HG03066 (cell line): Measurements from ENCODE around the gene GRIK3.

Experiments
- ATAC-seq: cut with Tn5 transposase; IDR thresholded peaks from one replicate; pipeline ENCODE4 v1.9.1; 2021; ENCODE audit warnings: low read depth; ENCODE audit not compliant: unreplicated experiment

Gene GRIK3

DNA sequence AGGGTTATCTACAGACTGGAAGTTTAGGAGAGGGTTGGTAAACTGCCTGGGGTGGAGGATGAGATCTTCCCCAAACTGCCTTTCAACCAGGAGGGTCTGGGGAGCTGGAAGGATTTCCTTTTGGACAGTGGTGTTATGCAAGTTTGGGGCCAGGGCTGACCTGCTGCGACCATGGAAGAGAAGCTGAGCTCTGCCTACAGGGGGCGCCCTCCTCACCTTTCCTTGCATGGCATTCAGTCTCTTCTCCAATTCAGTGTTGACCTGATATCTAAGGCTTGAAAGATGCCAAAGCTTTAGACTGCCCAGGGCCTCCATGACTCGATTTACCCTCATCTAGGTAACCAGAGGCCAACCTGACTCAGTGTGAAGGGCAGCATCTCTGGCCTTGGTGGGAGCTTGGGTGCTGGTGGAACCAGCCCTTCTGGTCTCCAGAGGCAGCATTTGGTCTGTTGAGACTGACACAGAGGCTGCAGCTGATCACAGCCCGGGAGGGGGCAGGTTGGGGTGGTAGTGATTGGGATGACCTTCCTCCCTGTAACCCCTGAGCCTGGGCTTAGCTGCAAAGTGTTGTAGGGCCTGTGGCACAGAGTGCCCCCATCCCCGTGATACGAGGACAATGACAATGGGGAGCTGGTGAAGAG, 170.0 kb downstream of the GRIK3 start:
- no peak for ATAC-seq

- no peak for ATAC-seq
Measured at GRCh38 chr1:36863500-36863899, 170.8 kb downstream of the GRIK3 start.

GRCh38 chr1:36863061-36863460, 171.3 kb downstream of the GRIK3 start:
- ATAC-seq = no peak

DNA sequence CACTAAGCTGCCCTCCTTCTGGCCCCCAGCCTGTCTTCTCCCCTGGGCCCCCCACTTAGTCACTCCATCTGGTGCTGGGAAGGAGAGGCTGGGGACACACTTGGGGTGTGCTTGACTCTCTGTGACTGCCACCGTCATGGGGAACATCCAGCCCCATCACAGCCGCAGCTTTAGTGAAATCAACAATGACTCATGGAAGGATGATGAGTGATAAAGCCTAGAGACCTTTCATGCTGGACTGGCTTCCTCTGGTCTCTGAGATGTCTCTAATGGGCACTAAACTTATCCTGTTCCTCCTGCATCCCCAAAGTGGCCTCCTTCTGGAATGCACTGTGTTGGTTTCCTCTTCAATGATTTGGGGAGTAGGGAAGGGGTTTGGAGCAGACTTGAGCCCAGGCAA, 172.9 kb downstream of the GRIK3 start:
- no peak for ATAC-seq

GRCh38 chr1:36859926-36860325, 174.4 kb downstream of the GRIK3 start:
- no peak for ATAC-seq

DNA sequence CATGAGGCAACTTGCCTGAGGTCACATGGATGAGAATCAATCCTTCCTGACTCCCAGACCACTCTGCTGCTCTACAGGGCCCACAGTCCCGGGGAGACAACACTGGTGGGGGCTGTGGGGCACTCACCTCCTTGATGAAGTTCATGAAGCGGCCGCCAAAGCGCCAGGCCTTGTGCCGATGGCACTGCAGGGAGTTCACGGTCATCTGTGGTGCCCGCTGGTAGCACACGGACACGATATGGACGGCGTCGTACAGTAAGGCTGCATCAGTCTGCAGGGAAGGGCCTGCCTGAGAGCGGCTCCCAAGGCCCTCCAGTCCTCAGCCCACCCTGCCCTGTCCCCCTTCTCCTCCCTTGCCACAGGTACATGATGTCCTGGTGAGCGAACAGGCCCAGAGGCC, 175.3 kb downstream of the GRIK3 start:
- ATAC-seq = no peak

DNA sequence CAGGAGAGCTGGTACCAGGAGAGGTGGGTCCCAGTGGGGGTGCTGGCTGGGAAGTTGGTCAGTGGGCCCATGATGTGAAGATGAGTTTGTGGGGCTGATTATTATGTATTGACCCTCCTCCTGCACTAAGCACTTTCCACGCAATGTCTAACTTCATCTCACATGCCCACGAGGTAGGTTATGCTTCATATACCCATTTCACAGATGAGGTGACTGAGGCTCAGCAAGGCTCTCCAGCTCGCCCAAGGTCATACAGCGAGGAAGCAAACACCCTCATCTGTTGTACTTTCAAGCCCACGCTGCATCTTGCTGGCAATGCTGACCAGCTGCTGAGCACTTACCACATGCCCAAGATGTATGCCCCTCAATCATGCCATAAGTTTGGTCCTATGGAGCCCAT, 175.8 kb downstream of the GRIK3 start:
- no peak for ATAC-seq

GRCh38 chr1:36857754-36858153, 176.6 kb downstream of the GRIK3 start:
- ATAC-seq = no peak

GRCh38 chr1:36855699-36856494, 178.4 kb downstream of the GRIK3 start:
- ATAC-seq = no peak

GRCh38 chr1:36853638-36854037, 180.7 kb downstream of the GRIK3 start:
- no peak for ATAC-seq

DNA sequence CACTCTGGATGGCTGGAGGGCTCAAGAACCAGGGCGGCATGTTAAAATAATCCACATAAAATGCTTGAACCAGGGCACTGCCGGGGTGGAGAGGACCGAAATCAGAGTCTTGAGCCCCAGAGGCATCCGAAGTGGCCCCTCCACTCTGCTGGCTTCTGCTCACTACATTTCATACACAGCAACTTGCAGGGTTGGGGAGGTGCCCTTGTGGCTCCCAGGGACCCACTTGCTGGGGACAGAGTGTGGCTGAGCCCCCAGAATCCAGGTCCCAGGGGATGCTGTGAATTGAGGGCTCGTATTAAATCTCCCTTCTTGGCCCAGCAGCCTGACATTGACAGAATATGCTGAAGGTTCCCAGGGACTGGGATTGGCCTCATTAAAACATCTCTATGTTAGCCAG, 181.7 kb downstream of the GRIK3 start:
- ATAC-seq = no peak

- ATAC-seq = no peak
Measured at GRCh38 chr1:36851595-36851994, 182.7 kb downstream of the GRIK3 start.

- ATAC-seq = no peak
Measured at GRCh38 chr1:36851087-36851486, 183.2 kb downstream of the GRIK3 start.

DNA sequence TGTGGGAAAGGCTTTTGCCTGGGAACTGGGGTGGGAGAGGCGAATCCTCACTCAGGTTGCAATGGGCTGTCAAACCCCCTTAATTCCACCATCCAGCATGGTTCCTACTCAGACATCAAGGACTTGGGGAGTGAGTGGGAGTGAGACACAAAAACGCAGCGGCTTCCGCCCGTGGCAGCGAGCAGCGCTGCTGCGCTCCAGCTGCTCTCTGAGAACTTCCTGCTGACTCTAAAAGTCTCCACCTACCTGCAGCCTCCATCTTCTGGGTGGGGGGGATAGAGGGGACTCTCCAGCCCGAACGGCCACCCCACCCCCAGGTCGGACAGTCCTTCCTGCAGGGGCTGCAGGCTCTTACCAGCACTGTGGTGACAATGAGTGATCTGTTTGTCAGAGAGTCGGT, 184.4 kb downstream of the GRIK3 start:
- no peak for ATAC-seq

GRCh38 chr1:36847761-36848160, 186.6 kb downstream of the GRIK3 start:
- ATAC-seq = no peak

GRCh38 chr1:36847186-36847585, 187.1 kb downstream of the GRIK3 start:
- no peak for ATAC-seq

- no peak for ATAC-seq
Measured at GRCh38 chr1:36846357-36846756, 188.0 kb downstream of the GRIK3 start.

- ATAC-seq = no peak
Measured at GRCh38 chr1:36845802-36846201, 188.5 kb downstream of the GRIK3 start.

DNA sequence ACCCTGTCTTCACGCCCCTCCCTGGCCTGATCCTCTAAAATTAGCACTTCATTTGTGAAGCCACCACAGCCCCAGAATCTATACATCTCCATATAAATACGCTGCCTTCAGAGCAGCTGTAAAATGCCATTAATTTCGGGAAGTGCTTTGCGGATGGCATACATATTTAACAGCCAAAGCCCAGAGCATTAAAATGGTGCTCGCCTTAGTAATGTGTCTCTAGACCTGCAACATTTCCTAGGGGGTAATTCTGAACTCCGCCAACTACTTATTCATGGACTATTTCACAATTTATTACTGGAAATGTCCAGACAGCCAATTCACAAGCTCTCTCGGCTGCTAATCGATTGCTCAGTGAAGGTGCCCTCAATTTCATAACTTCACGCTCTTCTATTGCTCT, 189.4 kb downstream of the GRIK3 start:
- no peak for ATAC-seq

DNA sequence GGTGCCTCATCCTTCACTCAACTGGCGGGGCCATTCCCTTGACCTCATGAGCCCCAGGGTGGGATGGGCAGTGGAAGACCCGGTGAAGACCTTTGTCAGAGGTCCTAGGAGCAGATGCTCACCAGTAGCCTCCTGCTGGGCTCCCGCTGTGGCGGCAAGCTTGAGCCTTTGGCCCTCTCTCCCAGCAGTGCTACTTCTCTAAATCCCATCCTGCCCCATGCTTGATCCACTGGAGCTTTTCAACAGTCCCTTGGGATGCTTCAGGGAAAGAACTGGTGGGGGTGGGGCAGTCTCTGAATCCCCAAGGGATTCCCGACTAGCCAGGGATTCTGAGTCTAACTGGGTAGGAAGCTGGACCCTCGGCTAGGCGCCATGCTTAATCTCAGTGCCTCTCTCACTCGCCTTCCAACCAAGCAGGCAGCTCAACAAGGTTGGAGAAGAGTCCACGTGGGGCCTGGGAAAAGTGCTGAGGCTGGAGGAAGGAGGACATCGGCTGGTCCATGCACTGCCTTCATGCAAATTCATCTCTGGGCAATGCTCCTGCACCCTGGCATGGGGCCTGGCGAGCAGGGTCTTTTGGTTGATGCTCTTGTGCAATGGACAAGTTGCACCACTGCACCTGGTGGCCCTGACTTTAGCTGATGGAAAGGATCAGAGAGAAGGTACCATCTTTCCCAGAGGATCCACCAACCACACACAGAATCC, 190.3 kb downstream of the GRIK3 start:
- no peak for ATAC-seq

- ATAC-seq = no peak
Measured at GRCh38 chr1:36843027-36843426, 191.3 kb downstream of the GRIK3 start.

GRCh38 chr1:36842448-36842847, 191.9 kb downstream of the GRIK3 start:
- no peak for ATAC-seq
